GM15510 (cell line): ENCODE measurements around the gene CDC14A.

ENCODE experiments used
- POLR2A ChIP-seq: IDR thresholded peaks from 3 replicates; pipeline ENCODE4 v1.6.1; 2011; ENCODE audit warnings: borderline replicate concordance; ENCODE audit not compliant: insufficient read length; ENCODE audit errors: extremely low read depth

Gene CDC14A

DNA sequence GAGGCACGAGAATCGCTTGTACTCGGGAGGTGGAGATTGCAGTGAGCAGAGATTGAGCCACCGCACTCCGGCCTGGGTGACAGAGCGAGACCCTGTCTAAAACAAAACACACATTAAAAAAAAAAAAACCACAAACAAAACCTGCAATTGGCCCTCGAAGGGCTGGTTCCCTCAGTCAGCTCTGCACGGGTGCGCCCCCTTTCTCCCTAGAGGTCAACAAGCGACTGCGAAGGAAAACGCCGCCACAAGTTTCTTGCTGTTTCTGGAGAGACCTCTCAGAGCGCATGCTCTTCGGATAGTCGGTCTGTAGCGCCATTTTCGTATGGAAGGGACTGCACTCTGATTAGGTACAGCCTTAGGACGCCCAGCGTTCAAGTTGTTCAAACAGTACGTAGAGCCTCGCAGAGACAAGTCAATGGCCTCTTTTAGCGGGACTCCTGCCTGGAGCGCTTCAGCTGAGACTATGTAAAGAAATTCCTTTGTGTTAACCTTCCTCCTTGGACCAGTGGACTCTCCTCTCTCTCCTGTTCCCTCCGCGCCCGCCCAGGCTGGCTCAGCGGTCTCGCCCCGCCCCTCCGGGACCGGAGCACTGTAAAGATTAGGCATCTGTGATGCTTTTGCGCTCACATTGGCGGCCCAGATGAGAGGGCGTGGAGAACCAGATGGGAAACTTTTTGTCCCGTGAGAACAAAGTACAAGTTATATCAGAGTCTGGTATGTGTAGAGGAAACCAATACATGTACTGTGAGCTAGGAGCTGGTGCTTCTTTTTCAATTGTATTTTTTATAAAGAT is 1.0 kb upstream of the CDC14A start:
- TF ChIP-seq POLR2A: peak; percentile 48

DNA sequence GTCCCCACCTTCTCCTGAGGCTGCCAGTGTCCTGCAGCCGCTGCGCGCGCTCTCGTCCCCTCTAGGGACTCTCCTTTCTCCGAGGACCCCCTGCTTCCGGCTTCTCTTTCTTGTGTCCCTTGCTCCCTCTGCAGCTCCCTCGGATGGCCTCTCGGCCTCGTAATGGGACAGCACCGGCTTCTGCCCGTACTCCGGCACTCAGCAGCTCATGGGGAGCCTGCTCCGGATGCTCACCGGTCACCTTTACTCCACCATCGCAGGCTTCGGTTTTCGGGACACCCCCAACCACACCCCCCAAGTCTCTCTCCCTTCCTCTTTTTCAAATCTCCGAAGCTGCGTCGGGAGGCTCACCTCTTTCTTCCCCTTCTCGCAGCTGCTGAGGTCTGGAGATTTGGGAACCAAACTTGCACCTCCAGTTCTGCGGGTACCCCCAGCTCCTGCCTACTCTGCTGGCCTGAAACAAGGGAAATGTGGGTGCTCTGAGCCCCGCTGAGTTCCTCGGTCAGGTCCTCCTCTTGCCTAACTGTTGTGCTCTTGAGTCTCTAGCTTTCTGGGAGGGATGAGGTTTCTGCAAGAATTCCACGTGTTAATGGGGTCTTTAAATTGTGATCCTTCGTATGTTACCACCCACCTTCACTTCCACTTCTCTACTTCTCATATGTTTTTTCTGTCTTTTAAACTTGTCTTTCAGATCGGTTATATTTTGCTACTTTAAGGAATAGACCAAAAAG is 930 bp downstream of the CDC14A start:
- no peak for TF ChIP-seq POLR2A

DNA sequence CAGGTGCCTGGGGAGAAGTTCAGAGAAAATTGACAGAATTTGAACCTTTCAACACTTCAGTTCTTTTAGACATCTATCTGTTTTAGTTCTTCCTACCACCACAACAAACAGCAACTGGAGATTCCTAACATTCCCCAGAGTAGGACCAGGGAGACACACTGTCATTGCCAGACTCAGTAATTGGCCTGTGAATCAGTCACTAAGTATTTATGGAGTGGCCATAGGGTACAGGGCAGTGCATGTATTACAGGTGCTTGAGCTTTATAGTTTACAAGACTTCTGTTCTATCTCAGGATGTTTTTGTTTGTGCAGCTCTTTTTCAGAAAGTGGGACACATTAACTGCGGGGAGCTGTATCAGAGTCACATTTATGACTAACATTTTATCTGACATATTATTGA is 1.7 kb downstream of the CDC14A start:
- TF ChIP-seq POLR2A: no peak

DNA sequence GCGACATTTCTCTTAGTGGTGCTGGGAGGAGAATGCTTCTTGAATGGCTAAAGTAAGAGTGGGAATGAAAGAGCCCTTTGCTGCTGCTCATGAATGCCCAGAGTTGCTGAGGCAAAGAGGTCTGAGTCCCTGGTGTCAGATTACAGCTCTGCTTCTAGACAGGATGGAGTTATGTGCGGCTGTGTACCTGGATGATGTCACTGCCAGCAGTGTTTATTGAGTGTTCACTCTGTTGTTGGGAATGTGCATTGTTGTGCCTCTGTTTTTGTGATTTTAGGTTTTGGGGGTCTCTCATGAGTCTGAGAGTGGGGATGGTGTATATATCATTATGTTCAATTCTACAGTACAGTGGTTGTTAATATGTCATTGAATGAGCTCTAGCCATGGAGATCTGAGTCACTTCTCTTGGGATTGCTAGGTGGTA is 2.7 kb downstream of the CDC14A start:
- TF ChIP-seq POLR2A: no peak

DNA sequence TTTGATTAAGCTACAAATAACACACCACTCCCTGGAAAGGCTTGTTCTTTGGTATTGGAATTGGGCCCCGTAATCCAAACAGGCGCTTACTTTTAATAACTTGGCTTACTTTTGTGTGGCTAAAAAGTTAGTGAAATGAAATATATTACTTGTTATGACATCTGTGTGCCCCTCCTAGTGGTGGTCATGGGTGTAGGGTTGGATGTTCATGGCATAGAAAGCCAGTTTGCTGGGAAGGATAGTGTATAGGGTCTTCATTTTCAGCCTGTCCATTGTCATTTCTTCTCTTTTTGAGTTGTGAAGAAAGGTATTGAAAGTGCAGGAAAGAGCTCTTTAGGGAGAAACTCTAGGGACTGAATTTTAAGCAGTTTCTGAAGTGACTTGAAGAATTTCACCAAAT is 5.9 kb downstream of the CDC14A start:
- TF ChIP-seq POLR2A: no peak

DNA sequence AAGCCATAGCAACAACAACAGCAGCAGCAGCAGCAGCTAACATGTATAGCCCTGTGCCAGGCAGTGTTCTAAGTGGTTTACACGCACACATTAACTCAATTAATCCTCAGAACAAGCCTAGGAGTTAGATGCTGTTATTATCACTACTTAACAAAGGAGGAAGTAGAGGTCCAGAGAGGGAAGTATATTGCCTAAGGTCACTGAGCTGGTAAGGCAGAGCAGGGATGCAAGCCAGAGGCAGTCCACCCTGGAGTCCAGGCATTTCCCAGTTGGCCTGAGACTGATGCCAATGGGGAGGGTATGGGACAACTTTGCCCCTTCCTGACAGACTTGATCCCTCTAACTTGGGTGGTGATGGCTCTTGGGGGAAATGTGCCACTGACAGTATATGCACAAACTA is 6.8 kb downstream of the CDC14A start:
- no peak for TF ChIP-seq POLR2A

DNA sequence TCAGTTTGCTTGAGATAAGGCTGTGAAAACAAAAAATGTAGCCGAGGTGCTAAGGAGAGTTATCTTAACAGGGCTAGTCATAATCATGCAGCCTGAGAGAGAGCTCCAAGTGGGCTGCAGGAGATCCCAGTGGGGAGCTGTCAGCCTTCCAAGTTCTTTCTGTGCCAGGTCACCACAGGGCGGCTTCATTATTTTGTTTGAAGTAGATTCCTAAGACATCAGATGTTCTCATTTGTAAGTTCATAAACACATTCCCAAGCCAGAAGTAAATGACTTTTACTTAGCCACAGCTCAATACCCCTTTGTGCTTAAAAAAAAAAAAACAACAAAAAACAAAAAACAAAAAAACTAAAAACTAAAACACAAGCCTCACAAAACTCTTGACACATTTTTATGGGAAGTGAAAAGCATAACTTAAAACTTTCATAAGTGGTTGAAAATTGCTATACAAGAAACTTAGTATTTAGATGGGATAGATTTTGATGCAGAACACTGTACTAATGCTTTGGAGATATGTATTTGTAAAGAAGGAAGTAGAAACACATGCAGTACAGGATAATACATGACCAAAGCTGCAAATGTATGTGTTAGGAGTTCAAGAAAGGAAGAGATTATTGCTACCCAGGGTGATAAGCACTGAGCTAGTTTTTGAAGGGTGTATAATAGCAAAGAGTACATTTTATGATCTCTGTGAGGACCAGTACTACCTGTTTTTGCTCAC is 8.6 kb downstream of the CDC14A start:
- no peak for TF ChIP-seq POLR2A

DNA sequence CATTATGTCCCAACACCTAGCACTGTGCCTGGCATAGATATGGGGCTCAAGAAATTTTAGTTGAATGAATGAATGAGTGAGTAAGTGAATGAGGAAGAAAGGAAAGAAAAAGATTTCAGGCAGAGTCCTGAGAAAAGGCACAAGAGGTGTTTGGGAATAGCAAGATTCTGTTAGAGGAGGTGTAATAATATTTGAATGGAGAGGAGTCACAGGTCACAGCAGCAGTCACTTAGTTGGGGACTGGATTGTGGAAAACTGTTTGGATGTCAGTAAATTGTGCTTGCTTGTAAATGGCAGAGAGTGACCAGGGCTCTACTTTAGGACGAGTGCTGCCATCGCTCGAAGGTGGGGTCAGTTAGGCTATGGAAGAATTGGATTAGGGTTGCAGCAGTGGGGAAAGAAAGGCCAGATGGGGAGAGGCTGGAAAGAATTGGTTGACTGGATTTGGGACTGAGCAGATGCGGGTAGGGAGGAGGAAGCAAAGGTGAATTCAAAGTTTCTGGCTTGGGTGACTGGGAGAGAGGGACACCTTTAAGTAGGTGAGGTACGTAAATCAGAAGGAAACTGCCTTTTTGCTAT is 9.3 kb downstream of the CDC14A start:
- TF ChIP-seq POLR2A: no peak

DNA sequence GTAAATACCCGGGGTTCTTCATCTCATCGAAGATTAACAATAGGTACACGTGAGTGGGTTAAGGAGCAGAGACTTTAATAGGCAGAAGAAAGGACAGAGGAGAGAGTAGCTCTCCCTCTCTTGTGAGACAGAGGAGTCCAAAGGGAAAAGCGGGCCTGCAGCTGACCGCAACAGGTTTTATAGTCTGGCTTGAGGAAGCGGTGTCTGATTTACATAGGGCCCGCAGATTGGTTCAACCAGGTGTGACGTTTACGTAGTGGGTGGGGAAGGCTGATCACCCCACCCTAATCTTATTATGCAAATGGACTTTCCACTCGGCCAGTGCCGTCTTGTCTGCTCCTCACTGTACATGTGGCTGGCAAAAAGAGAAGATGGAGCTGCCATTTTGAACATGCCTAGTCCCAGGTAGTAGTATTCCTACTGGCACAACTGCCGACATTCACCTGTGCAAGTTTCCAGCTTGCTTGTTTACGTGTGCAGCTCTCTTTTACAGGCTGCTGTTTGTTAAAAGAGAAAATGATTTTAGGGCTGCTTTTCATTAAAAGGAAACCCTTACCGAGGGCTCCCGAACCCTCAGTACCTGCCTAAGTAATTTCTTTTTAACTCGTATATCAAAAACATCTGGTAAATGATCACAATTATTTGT is 10.6 kb downstream of the CDC14A start:
- no peak for TF ChIP-seq POLR2A

DNA sequence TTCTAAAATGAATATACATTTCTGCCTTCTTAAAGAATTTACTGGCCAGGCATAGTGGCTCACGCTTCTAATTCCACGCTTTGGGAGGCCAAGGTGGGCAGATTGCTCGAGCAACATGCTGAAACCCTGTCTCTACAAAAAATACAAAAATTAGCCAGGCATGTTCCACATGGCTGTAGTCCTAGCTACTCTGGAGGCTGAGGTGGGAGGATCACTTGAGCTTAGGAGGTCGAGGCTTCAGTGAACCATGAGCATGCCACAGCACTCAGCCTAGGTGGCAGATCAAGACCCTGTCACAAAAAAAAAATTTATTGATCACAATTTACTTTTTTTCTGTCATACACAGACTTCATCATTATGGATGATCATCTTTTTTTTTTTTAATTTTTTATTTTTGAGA is 11.5 kb downstream of the CDC14A start:
- TF ChIP-seq POLR2A: no peak

DNA sequence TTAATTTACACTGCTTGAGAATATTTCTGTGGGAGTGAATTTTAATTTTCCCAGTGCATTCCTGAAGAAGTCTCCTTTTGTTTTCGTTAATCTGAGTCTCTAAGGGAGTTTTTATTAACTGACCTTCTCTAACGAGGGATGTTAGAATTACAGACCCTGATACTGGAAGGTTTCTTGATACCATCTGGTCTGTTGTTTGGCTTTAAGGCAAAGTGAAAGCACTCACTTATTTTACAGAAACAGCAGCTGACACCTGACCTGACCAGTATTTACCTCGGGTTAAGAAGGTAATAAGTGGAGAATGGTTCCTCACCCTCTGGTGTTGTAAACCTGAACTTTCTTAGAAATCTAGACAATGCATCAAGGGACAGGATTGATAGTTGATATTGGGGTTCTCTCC is 12.4 kb downstream of the CDC14A start:
- no peak for TF ChIP-seq POLR2A

DNA sequence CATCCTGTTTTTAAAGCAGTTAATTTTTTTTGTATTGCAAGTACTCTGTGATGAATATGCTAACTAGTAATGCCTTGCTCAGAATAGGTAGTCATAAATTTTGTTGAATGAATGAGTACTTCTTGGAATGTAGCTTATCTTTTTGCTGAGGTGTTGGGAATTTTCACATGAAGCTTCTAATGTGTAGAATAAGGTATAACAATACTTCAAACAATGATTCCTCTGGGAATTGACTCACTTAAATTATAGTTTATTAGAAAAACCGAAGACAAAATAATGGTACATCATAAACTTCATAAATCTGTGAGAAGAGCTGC is 13.9 kb downstream of the CDC14A start:
- TF ChIP-seq POLR2A: no peak

DNA sequence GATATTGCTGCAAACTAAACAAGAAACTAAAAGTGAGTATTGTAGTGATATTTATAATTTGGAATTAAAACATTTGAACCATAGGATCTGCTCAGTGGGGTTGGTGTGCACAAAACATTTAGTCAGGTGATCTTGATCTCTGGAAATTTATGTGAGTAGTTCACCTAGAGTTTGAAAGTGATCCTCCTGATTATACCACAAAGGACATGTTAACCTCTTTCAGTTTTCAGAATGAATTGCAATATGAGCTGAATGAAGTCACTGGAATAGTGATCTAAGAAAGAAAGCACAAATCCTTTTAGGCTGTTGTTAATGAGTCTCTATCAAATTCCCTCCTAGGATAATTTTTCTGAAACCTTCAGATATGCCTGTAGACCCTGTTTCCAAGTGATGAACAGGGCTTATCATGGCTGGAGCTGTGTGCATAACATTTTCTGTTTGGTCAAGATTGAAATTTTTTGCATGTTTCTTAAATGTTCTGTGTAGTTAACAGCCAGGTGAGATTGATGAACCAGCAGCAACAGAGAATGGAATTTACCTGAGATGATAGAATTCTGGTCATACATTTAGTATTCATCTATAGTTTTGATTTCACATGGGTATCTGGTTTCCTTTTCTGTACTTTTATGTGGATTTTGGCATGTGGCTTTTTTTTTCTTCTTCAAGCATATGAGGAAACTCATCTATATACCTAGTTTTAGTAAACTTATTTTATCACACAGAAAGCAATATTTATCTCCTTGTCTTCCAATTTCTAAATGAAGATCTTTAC is 25.5 kb downstream of the CDC14A start:
- TF ChIP-seq POLR2A: no peak

DNA sequence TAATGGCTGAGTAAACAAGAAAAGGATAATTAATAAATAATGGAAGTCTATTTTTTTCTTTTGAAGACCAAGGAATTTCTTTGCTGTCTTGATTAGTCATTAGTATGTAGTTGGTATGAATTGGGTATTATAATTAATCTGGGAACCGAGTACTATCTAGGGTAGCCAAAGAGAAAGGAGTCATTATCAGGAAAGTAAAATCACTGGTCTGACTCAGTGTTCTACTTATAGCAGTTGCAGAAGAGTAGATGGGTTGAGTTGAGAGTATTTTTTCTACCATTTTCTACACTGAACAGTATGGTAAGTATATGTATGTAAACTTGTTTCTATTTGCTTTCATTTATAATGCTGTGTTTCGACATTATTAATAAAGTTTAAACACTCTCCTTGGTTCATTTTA is 26.6 kb downstream of the CDC14A start:
- no peak for TF ChIP-seq POLR2A
